Measurements from ENCODE around the gene ETFA.

ETFA gene

GRCh38 chr15:76340198-76340802, 29.0 kb upstream of the ETFA start:
- no peak for DNase-seq

- no peak for DNase-seq
Measured at GRCh38 chr15:76339305-76340197, 28.3 kb upstream of the ETFA start.

- no peak for DNase-seq
Measured at GRCh38 chr15:76338486-76339304, 27.4 kb upstream of the ETFA start.

GRCh38 chr15:76337696-76338485, 26.6 kb upstream of the ETFA start:
- peak; percentile 70 for DNase-seq

GRCh38 chr15:76337059-76337695, 25.9 kb upstream of the ETFA start:
- peak; percentile 77 for DNase-seq

GRCh38 chr15:76336254-76337058, 25.2 kb upstream of the ETFA start, which contains the start of gene ISL2:
Gene ISL2 (plus strand): TSS chr15:76336773. CDS start chr15:76336884, 111 bp downstream.
- peak; percentile 98 for DNase-seq

GRCh38 chr15:76335307-76336253, 24.3 kb upstream of the ETFA start:
- DNase-seq, result peak; percentile 43

- DNase-seq, result no peak
Measured at GRCh38 chr15:76334438-76335306, 23.4 kb upstream of the ETFA start.

- peak; percentile 34 for DNase-seq
Measured at GRCh38 chr15:76333720-76334437, 22.6 kb upstream of the ETFA start.

- DNase-seq, result no peak
Measured at GRCh38 chr15:76333309-76333708, 22.0 kb upstream of the ETFA start.

- no peak for DNase-seq
Measured at GRCh38 chr15:76332796-76333195, 21.5 kb upstream of the ETFA start.

- peak; percentile 57 for DNase-seq
Measured at GRCh38 chr15:76330080-76330680, 18.9 kb upstream of the ETFA start.

- DNase-seq, result no peak
Measured at GRCh38 chr15:76328958-76329357, 17.7 kb upstream of the ETFA start.

GRCh38 chr15:76328106-76328696, 16.9 kb upstream of the ETFA start:
- no peak for DNase-seq

GRCh38 chr15:76327191-76328105, 16.2 kb upstream of the ETFA start:
- no peak for DNase-seq

- no peak for DNase-seq
Measured at GRCh38 chr15:76325704-76326103, 14.4 kb upstream of the ETFA start.

Data from RPMI8226 (cell line).